Stimulated activated CD8-positive, alpha-beta memory T cell treated with anti-CD3 and anti-CD28 coated beads, Interleukin-7, amount 100 ng/mL, for 48 hours (primary cell): ENCODE measurements around the gene GABRB2.
"Not testable (repeated sequence)": the region's sequence is repeated elsewhere in the genome, so short reads cannot be mapped to it uniquely, and the experiment has no call there.

Experiments used
- DNase-seq, 2 donors: peaks; one replicate each; pipeline ENCODE4 v3.0.0-alpha.2; 2020; ENCODE audit warnings: low read depth in 1 of 2; ENCODE audit errors: extremely low read depth in 1 of 2

The GABRB2 gene

DNA sequence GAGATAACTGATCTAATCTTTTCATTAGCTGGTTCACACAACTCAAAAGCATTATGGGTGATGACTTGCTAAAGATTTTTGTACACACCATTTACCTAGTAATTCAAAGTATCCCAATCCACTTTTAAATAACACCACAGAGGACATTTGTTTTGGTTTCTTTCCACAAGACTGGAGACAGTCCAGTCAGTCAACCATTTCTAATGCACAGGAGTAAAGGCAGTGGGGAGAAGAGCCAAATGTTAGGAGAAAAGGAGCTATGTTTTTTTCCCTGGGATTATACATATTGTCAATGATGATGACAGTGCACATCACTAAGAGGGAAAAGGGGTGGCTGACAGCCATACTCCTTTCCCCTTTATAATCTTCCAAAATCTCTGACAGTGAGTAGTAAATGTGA, 240.9 kb downstream of the GABRB2 start:
- DNase-seq, result no peak

DNA sequence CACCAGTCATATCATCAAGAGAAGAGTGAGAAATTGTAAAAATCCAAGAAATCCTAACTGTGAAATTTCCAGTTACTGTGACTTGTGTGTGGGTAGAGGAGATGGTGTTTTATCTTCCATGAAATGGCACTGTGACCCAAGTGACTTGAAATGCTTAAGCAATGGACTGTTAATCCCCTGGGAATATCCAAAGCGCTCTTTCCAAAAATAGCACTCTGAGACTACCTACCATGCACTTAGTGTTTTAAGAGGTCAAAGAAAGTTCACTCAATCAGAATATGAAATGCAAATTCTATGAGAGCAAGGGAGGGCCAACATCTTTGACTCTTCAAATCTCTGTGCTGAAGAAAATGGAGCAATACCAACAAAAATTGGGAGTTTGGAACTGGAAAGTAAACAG, 244.0 kb downstream of the GABRB2 start:
- DNase-seq, result no peak

DNA sequence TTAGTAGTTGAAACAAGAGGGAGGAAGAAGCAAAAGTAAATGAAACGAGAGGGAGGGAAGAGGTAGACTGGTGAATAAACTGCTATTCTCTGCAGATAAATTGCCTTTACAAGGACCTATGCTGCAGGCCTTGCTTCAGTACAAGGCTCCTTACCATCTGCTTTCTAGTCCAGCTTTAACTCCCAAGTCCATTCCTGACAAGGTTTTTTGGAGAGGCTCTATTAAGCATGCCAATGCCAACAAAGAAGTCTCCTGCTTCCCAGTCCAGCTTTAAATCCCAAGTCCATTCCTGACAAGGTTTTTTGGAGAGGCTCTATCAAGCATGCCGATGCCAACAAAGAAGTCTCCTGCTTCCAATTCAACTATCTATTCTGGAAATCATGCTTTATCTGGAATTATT, 244.9 kb downstream of the GABRB2 start:
- DNase-seq, result no peak

DNA sequence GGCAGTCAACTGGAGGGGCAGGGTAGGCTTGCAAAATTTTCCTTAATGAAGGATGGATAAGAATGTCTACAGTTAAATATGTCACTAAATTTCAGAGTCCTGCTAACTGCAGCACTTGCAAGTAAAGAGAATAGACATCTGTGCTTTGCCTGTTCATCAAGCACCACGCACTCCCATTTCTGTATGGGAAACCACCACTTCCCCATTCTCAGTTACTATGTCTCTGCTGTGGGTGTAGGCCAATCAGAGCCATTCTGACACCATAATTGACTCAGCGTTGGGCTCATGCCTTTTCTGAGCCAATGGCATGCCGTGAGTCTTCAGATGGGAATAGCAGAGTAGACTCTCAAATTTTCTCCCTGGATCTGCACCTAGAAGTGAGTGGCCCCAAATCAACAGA, 247.5 kb downstream of the GABRB2 start:
- no peak for DNase-seq

DNA sequence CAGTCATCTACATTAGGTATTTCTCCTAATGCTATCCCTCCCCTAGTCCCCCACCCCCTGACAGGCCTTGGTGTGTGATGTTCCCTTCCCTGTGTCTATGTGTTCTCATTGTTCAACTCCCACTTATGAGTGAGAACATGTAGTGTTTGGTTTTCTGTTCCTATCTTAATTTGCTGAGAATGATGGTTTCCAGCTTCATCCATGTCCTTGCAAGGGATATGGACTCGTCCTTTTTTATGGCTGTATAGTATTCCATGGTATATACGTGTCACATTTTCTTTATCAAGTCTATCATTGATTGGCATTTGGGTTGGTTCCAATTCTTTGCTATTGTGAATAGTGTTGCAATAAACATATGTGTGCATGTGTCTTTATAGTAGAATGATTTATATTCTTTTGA, 249.1 kb downstream of the GABRB2 start:
- not testable (repeated sequence) for DNase-seq

DNA sequence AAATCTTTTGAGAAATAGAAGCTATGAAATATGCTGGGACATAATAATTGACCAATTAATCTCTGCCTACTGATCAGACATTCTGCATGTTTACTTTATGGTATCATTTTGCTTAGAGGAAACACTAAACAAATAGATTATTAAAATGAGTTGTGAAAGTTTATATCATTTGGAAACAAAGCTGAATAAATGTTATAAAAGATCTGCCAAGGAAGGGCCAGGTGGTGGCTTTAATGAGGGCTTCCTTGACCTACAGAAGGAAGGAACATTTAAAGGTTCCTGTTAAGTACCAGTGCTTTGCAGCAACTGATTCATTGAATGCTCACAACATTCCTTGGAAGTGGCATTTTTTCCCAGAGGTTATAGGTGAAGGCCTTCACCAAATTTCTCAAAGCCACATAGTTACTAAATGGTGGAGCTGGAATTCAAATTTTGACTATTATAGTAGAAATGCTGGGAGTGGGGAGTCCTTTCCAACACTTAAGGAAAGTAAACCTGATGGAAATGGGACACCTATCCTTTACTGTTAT, 250.7 kb downstream of the GABRB2 start:
- no peak for DNase-seq

DNA sequence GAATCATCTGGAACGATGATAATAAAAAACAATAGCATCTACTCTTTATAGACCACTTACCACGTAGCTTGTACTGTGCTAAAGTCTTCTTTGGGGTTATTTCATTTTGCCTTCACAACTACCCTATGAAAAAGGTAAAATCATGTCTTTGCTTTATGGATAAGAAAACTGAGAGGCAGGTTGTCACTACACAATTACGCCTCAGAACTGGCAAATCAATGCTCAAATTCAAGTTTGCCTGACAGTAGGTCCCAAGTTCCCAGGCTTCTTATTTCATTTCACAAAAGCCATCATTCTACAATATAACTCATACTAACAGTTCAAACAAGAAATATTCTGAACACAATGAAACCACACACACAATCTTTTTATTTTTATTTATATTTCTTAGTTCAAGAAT, 258.5 kb downstream of the GABRB2 start:
- no peak for DNase-seq

DNA sequence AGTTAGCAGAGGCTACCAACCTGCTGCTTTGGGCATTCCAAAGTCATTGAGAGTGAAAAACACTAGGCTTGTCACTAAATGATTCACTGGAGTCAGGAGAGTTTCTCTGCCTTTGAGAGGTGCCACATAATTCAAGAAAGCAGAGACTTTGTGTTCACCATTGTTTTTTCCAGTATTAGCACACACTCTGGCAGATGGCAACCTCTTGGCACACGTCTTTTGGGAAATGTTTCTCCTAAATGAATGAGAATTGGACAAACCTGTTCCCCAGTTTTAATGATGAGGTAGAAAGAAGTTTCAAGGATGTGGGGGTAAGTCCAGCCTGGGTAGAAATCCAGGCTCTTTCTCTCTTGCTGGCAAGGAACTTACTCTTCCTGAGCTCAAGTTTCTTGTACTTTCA, 259.1 kb downstream of the GABRB2 start:
- no peak for DNase-seq

DNA sequence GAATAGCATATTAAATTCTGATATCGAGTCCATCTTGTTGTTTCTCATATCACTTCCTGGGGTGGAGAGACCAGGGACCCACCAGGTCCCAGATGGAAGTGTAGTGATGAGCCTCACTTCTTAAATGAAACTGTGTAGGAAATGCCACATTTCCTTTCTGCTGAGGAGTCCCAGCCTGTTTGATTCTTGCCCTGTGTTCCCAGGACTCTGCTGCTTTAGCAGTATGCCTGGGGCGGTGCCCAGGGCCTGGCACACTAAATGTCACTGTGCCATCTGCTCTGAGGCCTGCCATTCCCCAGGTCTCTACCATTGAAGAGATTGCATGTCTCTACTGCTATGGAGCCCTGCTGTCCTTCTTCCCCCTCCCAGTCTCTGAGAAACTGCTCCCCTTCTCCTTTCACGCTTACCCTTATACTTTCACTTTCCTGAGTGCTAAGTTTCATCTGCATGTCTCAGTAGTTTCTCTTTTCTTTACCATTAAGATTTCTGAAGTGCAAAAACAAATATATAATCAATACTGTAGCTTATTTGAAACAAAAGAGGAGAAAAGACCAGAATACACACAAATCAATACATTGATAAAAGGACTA, 260.4 kb downstream of the GABRB2 start:
- DNase-seq, result no peak

DNA sequence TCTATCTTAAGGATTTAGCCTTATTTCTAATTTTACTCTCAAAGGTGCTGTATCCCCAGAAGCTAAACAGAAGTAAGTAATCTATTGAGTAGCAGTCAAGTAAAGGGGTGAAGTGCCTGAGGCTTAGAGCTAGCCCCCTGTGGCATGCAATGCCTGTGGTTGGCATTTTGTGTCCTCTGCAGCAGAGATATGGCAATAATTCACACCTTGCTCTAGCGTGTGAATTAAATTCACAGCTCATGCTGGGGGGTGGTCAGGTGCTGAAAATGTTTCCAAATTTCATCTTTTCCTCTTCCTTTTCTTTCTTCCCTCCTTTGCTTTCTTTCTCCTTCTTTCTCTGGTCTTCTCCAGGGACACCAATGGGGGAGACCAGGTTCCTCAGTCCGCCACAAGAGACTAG, 262.1 kb downstream of the GABRB2 start:
- no peak for DNase-seq

DNA sequence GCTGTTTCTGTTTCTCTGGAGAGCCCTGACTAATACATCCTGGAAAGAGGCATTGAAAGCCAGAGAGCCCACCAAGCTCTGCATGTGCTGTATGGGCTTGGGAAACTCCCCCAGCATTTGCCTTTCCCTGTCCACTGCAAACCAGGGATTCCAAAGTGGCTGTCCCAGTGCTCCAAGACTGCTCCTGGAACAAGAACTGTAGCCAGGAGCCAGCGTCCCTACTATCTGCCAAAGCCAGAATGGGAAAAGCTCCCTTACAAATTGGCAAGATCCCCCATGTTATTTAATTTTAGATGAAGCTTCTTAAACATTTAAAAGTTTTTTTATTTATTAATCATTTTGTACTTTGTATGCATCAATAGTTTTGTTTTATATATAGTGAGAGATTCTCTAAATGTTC, 263.2 kb downstream of the GABRB2 start:
- no peak for DNase-seq

DNA sequence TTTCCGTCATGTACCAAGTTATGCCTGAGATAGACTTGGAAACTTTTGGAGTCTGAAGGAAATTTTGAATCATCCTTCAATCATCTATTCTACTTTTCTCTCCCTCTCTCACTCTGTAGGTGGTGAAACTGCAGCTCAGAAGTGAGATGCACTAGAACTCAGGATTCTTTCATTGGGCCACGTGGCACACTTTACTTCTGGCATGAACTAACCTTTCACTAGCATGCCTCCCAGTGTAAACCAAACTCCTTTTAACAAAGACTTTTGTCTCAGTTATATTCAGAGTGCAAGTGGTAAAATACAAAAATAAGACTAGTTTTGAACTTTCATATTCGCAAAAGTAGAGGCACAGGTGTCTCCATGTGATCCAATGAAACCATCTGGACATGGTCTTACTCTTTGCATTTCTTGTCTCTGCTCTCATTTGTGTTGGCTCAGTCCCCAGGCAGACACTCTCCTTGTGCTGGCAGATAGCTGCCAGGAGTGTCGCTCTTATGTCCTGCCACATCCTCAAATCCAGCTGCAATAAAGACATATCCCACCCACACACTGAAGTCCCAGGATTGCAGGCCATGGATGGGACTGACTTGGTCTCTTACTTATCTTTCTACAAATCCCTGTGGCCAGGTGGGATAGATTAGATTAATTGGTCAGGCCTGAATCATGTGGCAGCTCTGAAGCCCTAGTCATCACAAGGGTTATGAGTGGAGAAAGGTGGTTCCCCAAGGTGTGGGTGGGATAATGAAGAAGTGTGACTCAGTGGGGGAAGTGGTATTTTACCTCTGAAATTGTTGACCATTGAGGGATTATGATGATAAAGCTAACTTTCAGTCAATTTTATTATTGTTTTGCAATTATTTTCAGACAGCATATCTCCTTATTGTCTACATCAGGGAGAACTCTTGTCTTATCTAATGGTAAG, 267.5 kb downstream of the GABRB2 start:
- DNase-seq, result no peak

DNA sequence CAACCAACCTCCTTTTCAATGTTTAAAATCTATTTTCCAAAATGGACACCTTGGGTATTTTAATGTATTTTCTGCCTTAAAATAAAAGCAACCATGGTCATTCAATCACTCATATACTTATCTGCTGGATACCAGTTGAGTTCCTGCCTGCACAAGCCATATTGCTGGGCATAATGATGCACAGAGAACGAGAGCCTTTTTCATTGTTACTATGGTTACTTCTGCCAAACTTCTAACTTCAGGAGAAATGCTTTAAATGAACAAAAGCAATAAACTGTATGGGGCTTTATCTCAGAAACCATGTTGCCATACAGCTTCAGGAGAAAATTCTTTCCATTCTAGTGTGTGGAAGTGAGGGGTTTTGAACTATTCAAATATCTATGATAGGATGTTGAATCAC, 269.5 kb downstream of the GABRB2 start:
- DNase-seq, result no peak

DNA sequence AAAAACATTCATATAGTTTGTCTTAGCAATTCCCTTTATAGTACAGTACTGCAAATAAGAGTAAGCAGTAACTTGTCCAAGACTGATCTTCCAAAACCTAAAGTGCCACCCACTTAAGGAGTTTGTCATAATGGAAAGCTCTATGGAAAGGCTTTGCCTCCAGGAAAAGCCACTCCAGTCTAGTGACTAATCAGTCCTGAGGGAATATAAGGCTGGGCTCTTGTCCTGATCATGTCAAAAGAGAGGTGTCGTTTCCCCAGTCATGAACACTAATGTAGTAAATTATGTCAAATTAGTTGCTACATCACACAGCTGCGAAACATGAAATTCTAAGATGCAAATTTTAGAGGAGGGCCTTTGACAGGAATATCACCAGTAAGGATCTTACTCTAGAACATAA, 271.6 kb downstream of the GABRB2 start:
- no peak for DNase-seq

DNA sequence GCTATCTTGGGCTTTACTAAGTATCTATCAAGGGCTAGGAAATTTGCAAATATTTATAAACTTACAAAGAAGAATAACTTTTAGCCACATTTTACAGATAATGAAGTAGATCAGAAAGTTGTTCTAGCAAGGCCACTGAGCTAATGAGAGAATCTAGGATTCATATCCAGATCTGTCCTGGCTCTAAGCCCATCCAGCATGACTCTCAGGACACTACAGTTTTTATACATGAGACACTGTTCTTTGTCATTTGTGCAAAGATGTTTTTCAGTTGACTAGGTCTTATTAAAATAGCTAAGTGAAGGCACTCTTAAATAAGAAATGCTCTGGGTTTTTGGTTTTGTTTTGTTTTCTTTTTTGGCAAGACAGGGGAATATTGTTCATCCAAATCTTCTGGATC, 273.1 kb downstream of the GABRB2 start:
- no peak for DNase-seq

DNA sequence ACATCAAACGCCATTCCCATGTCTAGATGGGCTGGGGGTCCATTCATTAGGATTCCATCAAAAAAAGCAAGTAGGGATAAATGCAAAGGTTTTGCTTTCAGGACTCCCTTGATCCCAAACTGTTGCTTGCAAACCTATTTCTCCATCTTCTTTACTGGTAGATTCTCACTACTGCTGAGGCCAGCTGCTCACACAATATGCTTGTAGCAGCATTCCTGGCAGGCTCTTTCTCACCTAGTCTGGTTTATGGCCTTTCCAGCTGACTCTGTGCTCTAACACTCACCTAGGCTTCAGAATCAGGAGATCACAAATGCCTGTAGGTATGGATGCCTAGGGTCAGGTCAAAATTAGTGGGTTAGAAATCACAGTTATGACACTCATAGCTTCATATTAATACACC, 274.7 kb downstream of the GABRB2 start:
- no peak for DNase-seq

DNA sequence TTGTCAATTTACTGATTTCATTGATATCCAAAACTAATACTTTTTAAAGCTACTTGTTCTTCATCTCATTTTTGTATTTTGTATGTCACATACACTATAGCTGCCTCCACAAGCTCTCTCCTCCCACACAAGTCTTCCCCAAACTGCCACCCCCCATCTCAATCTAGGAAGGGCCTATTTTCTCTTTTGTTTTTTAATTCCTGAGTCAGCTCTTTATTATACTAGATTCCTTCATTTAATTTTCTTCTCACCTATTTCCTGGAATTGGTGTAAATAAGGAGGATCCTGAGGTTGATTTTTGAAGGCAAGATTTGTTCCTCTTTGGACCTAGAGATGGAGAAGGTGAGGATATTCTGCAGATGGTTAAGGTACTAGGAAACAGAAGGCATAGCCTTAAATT, 277.4 kb downstream of the GABRB2 start:
- no peak for DNase-seq

DNA sequence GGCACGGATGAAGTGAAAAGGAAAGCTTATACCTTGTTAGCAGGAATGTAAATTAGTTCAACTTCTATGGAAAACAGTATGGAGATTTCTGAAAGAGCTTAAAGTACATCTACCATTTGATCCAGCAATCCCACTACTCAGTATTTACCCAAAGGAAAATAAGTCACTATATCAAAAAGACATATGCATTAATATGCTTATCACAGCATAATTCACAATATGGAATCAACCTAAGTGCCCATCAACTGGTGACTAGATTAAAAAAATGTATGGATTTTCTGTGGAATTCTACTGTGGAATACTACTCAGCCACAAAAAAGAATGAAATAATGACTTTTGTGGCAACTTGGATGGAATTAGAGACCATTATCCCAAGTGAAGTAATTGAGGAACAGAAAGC, 279.6 kb downstream of the GABRB2 start:
- no peak for DNase-seq

DNA sequence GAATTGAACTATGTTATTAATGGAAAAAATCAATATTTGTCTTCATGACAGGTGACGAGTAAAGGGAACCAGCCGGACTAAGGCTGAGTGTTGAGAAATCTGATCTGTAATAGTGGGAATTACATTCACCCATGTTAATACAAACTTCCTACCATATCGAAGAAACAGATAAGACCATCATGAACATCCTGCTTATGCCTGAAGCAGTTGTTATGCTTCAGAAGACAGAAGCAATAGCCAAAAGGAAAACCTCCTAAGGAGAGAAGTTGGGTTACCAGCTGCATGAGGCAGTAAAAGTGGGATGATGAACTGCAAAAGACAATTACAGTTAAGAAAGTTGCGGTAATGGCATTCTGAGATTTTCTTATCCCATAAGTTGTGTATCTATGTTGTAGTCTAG, 281.5 kb downstream of the GABRB2 start:
- DNase-seq, result no peak

DNA sequence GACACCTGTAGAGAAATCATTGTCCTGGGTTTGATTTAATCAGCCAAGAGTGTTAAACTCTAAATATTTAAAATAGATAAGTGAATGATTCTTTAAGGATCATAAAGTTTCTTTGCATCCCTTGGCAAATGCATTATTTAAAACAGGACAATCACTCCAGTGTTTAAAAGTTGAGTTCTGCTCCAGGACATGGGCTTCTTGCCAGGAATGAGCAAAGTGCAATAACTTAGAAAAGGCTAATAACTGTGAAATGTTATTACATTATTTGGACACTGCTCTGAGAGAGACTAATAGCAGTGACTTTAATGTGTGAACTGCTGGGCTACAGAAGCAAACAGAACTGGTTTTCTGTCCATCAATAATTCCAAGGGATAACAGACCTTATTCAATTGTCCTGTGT, 283.3 kb downstream of the GABRB2 start:
- DNase-seq, result no peak

DNA sequence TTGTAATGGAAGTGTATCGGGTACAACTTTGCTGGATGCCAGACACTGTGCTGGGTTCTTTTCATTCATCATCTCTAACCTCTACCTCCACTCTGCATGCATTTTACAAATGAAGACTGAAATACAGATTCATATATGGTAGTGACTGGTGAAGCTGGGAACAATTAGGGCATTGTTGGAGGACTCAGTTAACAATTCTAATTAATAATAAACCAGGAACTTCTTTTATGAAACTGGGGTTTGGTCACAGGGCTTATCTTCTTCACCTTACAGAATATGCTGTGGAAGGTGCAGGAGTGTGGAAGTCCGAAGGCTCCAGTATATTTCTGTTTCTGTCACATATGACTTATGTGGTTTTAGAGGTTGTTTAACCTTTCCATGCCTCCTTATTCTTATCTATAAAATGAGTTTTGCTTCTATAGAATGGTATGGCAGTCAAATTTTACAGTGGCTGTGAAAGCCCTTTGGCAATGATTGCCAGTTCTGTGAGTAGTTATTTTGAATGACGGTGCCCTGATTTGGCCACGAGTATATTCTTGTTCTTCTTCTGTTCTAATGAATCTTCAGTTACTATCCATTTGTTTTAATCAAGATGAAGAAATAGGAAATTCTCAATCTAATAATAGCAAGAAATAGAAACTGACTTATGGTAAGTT, 284.7 kb downstream of the GABRB2 start:
- DNase-seq, result no peak

DNA sequence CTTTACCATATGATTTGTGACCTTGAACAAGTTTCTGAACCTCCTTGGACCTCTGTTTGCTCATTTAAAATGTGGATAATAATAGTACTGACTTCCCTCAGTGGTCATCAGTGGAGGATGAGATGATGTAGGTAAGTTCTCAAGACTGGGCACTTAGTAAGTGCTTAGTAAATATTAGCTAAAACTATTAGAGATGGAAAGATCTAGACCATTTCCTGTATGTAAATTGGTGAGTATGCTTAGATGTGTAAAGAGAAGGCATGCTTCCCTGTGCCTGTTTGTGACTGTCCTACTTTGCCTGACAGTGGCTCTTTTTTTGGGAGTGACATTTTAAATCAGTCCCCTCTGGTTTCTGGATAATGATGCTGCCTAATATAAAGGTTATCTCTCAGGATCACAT, 288.1 kb downstream of the GABRB2 start:
- no peak for DNase-seq
